PC-9 (cell line): ENCODE data around the gene LRIG2.

ENCODE experiments used
- CTCF ChIP-seq: fragments of 200-600 bp; sonication (generic); conservative IDR thresholded peaks from 2 replicates; pipeline ENCODE4 v1.6.1; 2017; ENCODE audit warnings: mixed run types, antibody characterized with exemption, mild to moderate bottlenecking, moderate library complexity
- EZH2 ChIP-seq: fragments of 200-600 bp; sonication (generic); IDR thresholded peaks from 2 replicates; pipeline ENCODE4 v1.8.0; 2017; ENCODE audit warnings: antibody characterized with exemption, low read depth

GRCh38 chr1:113090051-113090450 lies 17.1 kb downstream of the LRIG2 start:
- TF ChIP-seq CTCF = no peak
- TF ChIP-seq EZH2 = no peak
